HG03039 (cell line): Measurements from ENCODE around the gene BANP.
"Not testable (repeated sequence)": the region's sequence is repeated elsewhere in the genome, so short reads cannot be mapped to it uniquely, and the experiment has no call there.

Experiments used
- ATAC-seq: cut with Tn5 transposase; IDR thresholded peaks from one replicate; pipeline ENCODE4 v1.9.1; 2021; ENCODE audit warnings: mild to moderate bottlenecking, moderate library complexity; ENCODE audit not compliant: unreplicated experiment

BANP gene

GRCh38 chr16:87926246-87927194, 24.7 kb upstream of the BANP start:
- no peak for ATAC-seq

- ATAC-seq: no peak
These were observed 24.1 kb upstream of the BANP start for GRCh38 chr16:87927195-87927562.

- no peak for ATAC-seq
These were observed 21.2 kb upstream of the BANP start for GRCh38 chr16:87929986-87930385.

- no peak for ATAC-seq
These were observed 20.8 kb upstream of the BANP start for GRCh38 chr16:87930456-87930855.

- ATAC-seq: no peak
These were observed 19.7 kb upstream of the BANP start for GRCh38 chr16:87931504-87931903.

DNA sequence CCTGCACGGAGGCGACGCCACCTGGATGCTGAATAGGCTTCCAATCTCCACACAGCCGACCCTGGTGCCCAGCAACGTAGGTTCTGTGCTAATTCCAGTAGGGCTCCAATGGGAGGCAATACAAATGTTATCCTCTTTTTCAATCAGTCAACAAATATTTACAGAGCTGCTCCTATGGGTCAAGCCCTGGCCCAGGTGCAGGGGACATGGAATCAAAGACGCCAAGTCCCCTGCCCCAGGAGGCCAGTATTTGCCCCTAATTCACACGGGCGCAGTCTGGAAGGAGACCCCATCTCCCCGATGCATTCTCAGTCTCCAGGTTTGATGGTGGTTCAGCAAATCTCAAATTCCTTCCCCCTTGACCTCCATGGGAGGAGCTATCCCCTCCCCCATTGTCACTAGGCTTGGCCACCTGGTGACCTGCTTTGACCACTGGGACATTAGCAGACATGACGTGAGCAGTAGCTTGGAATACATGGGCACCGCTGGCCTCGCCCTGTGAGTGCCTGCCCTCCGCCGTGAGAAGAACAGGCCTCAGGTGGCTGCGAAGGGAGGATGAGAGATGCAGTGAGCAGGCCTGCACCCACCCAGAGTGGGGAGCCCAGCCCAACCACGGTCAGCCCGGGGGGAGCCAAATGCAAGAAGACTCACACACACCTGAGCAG, 18.6 kb upstream of the BANP start:
- ATAC-seq: not testable (repeated sequence)

DNA sequence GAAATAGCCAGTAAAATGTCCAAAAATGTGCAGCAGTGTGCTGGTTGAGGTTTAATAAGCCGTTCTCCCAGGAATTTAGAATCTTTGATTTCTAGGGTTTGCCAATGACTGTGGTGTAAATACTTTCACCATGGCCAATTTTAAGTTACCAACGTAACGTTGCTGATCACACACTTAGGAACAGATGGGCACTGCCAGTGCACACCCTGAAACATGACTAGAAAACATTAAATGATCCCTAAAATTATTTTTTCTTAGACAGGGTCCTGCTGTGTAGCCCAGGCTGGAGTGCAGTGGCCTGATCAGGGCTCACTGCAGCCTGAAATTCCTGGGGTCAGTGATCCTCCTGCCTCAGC, 18.1 kb upstream of the BANP start:
- ATAC-seq: no peak

GRCh38 chr16:87934752-87935425, 16.3 kb upstream of the BANP start:
- not testable (repeated sequence) for ATAC-seq

DNA sequence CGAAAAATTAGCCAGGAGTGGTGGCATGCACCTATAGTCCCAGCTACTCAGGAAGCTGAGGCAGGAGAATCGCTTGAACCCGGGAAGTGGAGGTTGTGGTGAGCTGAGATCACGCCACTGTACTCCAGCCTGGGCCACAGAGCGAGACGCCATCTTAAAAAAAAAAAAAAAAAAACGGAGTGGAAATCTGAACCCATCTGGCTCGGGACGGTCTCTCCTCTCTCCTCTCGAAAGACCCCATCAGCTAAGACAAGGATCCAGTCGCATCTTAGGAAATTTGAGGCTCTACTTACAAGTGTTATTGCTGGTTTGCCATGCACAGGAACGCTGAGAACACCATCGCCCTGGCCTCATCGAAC, 15.2 kb upstream of the BANP start:
- ATAC-seq: not testable (repeated sequence)

DNA sequence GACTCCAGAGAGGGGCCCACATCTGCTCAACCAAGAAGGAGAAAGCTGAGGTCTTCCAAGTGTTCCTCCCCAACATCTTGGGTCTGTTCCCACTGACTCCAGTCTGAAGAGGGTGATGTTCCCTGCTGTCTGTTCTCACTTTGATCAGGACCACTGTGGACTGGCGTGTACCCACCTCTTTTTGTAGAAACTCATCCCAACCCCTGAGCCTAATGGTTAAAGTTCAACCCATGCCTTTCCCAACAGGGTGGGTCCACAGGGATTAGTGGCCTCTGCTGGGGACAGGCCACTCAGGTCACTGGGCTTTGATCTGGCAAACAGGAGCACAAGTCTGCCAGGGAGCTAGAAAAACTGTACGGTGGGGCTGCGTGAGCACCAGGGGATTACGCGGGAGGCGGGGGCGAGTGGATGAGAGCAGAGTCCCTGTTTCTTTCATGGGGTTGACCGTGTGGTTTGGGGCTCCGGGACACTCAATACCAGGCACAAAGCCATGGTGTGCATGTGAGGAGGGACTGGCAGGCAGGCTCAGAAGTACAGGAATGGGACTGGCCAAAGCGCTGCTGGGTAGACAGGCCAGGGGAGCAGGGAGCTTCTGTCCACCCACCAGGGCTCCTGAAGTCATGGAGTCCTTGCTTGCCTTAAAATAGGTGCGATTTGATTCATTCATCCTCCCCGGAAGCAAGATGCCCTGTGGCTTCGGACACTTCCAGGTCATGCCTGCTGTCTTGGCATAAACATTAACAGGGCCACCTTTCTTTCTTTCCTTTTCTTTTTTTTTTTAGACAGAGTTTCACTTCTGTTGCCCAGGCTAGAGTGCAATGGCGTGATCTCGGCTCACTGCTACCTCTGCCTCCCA, 14.6 kb upstream of the BANP start, which contains the start of gene CA5A:
TSS of gene CA5A (minus strand) at position 155 of the 856 bp plus-strand sequence. CDS start at position 76, 79 bp downstream.
- ATAC-seq: no peak

DNA sequence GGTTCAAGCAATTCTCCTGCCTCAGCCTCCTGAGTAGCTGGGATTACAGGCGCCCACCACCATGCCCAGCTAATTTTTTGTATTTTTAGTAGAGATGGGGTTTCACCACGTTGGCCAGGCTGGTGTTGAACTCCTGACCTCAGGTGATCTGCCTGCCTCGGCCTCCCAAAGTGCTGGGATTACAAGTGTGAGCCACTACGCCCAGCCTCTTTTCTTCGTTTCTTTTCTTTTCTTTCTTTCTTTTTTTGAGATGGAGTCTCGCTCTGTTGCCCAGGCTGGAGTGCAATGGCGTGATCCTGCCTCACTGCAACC, 14.0 kb upstream of the BANP start:
- ATAC-seq: not testable (repeated sequence)

- no peak for ATAC-seq
These were observed 12.8 kb upstream of the BANP start for GRCh38 chr16:87938412-87938949.

DNA sequence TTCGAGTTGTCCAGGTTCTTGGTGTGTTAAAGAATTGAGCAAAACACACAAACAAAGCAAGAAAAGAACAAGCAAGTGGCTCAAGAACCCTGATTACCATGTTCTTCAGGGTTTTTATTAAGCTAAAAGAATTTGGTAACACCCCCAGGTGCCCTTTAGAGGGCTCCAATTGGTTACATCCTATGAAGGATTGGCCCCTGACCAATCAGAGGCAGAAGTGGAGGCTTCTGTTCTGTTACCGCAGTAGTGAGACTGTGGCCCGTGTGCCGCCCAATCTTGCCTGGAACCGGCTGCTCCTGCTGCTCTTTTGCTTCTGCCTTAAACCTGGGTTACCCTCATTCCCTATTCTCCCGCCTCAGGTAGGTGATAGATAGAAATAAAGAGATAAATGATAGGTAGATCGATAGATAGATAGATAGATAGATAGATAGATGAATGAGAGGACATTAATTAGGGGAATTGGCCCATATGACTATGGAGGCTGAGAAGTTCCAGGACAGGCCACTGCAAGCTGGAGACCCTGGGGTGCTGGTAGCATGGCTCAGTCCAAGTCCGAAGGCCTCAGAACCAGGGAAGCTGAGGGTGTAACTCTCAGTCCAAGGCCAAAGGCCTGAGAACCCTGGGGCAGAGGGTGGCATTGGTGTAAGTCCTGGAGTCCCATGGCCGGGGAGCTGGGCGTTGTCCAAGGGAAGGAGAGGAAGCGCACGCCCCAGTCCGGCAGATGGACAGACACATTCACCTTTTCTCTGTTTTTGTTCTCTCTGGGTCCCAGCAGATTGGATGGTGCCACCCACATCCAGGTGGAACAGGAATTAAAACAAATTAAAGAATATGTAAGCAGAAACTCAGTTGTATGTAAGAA, 11.4 kb upstream of the BANP start:
- no peak for ATAC-seq

- no peak for ATAC-seq
These were observed 8.6 kb upstream of the BANP start for GRCh38 chr16:87942680-87943079.

GRCh38 chr16:87945351-87946042, 5.7 kb upstream of the BANP start:
- ATAC-seq: no peak

DNA sequence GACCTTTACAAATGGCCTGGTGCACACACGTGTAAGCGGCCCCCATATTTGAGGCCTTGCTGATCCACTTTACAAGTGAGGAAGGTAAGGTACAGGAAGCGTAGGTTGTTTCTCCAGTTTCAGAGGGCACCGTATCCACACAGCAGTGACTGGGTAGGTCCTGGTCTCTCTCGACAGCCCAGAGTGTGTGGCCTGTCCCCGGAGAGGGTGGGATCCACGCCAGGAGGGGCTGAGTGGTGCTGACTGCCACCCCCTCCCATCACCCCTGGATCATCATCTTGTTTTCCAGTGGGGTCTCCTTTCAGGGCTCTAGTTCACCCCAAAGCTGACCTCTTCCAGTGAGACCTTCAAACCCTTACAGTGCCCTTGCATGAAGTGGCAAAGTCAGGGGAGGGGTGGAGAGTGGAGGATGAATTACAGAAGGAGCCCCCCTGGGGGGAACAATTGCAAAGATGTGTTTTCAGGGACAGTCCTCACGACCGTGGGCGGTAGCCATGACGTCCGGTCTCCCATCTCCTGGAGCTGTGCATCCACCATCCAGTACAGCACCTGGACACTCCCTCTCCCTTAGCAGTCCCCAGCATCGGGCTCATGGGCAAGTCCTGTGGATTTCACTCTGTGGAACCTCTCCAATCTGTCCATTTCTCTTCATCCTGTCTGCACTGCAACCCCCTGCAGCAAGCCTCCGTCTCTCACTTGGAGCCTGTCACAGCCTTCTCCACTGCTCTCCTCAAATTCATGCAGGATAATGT, 4.5 kb upstream of the BANP start:
- ATAC-seq: no peak

- no peak for ATAC-seq
These were observed 3.7 kb upstream of the BANP start for GRCh38 chr16:87947356-87948118.

DNA sequence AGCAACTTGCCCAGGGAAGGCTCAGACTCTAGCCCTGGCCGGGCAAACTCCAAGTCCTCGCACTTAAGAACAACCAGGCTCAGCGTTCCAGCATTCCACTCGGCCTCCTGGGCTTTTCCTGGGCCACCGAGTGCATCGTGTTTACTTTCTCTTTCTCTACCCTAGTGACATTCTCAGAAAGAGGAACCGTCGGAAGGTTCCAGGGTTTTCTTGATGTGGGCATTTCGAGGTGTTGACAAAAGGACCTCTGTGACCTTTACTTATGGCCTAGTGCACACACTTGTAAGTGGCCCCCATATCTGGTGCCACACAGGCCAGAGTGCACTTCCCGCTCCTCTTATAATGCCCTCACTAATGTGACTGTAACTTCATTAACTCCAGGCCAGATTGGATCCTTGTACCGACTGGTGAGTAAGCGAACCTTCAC, 3.1 kb upstream of the BANP start:
- ATAC-seq: no peak
